Erythroblast (primary cell): ENCODE results near the gene MFSD8.

Experiments used
- DNase-seq, 2 experiments: peaks; one replicate each; lab custom pipeline; 2025; lab: John Stamatoyannopoulos, UW
- GATA1 ChIP-seq: IDR thresholded peaks from 2 replicates; pipeline ENCODE4 v1.6.1; 2011; ENCODE audit warnings: low read depth, mild to moderate bottlenecking, control low read depth, low read length, moderate library complexity
- POLR2A ChIP-seq: IDR thresholded peaks from 2 replicates; pipeline ENCODE4 v1.6.1; 2011; ENCODE audit warnings: mild to moderate bottlenecking, low read length

The MFSD8 gene

DNA sequence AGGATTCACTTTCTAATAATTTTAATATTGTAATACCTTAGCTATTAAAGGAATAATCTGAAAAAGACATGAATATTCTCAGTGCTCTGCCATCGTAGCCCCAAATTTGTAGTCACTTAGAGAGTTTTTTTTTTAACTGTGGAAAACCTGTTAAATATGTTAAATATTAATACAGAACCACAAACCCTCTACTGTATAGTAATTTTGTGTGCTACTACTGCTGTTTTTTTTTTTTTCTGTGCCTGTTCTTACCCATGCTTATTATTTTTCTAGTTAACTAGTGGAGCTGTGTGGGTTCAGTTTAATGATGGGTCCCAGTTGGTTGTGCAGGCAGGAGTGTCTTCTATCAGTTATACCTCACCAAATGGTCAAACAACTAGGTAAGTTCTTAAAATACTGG, 68.4 kb downstream of the MFSD8 start:
- TF ChIP-seq GATA1 (no peak), POLR2A (no peak)
- DNase-seq: no peak

DNA sequence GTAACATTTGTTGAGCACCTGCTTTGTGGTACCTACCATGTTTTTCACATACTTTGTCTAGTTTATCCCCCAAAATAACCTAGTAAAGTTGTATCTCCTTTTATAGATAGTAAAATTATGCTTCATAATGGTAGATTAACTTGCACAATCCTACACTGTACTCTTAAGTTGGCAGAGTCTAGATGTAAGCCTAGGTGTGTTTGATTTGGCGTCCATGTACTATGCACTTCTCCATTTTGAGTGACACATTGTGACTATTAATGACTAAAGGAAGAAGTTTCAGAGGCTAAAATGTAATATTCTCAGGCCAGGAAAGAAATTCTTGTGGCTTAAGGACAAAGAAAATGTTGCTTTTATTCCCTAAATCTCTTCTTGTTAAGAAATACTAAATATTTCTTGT, 68.9 kb downstream of the MFSD8 start:
- TF ChIP-seq GATA1: no peak
- no peak for TF ChIP-seq POLR2A
- no peak for DNase-seq

DNA sequence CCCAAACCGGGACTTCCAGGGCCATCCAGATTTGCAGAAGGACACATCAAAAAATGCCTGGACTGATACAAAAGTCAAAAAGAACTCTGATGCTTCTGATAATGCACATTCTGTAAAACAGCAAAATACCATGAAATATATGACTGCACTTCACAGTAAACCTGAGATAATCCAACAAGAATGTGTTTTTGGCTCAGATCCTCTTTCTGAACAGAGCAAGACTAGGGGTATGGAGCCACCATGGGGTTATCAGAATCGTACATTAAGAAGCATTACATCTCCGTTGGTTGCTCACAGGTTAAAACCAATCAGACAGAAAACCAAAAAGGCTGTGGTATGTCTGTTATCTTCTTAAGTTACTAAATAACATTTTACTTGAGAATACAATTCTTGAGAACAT, 75.1 kb downstream of the MFSD8 start:
- DNase-seq: no peak
- no peak for TF ChIP-seq POLR2A
- no peak for TF ChIP-seq GATA1

DNA sequence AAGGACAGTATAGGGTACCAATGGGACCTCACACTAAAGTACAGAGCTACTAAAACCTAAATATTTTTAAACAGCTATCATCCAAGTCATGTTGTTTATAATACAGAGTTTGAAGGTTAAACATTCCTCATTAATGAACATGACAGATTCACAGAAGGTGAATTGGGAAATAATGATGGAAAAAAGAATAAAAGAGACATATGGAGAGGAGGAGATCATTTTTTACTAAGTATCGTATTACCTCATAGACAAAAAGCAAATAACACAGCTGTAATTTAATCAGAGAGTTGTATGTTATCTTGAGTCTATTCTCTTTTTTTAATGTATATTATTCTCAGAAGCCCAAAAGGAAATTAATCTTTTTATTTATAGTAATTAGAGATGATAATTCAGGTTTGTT, 76.4 kb downstream of the MFSD8 start:
- DNase-seq: no peak
- TF ChIP-seq POLR2A: no peak
- no peak for TF ChIP-seq GATA1

DNA sequence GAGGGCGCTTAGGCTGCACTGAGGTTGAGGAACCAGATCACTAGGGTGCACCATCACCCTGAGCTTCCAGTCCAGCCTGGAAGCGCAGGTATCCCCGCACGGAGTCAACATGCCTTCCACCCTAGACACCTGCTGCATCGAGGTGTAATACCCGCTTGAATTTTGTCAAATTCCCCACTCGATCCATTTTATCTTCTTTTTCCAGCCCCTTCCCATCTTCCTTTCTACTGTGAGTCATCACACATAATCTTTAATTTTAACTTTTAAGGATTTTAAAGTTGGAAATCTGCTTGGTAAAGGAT, 83.5 kb downstream of the MFSD8 start:
- TF ChIP-seq GATA1: no peak
- TF ChIP-seq POLR2A: no peak

DNA sequence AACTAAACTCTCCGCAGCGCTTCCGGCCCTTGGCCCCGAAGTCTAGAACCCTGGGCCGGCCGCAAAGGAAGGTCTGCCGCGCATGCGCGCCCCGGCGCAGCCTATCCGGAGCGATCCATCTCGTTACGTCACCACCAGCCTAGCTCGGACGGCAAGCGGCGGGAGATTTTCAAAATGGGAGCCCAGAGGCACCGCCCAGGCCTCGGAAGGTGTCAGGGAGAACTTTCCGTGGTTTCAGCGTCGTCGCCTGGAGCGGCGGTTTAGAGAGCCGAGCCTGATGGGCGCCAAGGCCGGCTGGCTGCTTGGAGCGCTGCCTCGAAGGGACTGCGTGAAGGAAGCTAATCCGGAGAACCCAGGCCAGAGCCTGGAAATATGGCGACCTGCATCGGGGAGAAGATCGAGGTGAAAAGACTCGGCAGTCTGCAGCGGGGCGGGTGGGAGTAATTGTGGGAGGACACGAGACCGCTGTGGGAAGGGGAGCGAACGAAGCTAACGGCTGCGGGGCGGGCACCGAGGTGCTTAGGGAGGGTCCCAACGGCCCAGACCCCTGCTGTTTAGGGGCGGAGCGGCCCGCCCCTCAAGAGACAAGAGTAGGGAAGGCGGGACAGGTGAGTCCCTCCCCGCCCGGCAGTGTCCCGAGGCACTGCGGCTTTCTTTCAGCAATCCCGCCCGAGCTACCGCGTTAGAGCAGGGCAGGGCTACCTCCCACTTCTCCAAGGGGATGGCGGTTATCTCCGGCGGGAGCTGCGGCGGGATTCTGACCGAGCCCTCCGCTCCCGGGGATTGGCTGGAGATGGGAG, 84.0 kb downstream of the MFSD8 start, which contains the start of gene PLK4:
Gene PLK4 (plus strand): TSS at position 131 of the 800 bp plus-strand sequence. CDS start 242 bp downstream, at position 373.
- TF ChIP-seq GATA1 (no peak), POLR2A (peak; percentile 96)
- peak; percentile 98 to 99 for DNase-seq

More for the DNA sequence above, 83.5 kb downstream of the MFSD8 start:
- no peak for DNase-seq

DNA sequence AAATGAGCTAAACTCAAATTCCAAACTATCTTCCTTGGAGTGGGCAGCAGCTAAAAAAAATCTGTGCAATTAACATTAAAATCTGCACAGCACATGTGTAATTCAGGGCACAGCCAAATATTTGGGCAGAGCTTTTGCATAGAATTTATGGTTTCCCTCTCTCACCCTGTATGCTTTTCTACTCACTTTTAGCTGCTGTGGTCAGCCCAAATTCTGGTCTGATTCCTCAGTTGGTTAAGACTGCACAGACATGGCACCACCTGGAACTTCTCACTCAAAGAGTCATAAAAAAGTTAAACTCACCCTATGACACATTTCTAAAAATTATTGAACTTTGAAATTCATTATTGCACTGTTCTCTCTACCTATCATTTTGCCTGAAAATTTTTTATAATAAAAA, 89.2 kb downstream of the MFSD8 start:
- TF ChIP-seq POLR2A: no peak
- TF ChIP-seq GATA1: no peak
- no peak for DNase-seq

DNA sequence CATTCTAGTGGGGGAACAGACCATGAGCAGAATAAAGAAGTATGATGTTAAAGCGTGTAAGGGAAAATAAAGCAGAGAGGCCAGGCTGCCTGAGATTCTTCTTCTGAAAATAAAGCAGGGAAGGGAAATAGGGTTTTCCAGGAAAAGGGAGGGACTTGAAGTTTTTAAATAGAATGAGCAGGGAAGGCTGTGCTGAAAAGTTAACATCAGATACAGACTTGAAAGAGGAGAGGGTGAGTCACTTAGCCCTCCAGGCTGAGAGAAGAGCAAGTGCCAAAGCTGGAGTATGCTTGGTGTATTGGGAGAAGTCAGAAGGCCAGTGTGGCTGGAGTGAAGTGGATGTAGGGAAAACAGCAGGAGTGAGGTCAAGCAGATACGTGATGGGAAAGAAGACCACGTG, 94.3 kb downstream of the MFSD8 start:
- no peak for DNase-seq
- no peak for TF ChIP-seq GATA1

DNA sequence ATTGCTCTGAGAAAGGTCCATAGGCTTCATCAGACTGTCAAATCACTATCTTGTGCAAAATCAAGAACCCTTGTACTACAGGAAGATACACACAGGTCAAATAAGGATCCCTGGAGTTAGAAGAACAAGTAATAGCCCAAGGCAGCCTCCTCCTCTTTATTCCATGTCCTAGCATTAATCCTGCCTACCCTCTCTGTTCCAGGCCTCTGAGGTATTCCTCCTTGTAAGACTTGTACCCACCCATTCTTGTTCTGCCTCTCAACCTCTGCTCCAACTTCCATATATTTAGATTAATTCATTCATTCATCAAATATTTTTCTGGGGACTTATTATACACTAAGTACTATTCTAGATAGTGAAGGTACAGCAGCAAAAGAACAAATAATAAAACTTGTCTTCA, 94.7 kb downstream of the MFSD8 start:
- TF ChIP-seq GATA1 (no peak), POLR2A (no peak)
- no peak for DNase-seq

DNA sequence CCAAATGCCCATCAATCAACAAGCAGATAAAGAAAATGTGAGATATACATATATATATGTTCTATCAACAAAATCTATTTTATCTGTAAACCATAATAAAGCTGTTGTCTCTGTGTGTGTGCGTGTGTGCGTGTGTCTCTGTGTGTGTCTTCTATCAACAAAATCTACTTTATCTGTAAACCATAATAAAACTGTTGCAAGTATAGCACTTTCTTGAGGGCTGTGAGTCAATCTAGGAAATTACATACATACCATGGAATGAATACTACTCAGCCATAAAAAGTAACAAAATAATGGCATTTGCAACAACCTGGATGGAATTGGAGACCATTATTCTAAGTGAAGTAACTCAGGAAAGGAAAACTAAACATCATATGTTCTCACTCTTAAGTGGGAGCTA, 96.8 kb downstream of the MFSD8 start:
- TF ChIP-seq POLR2A (no peak), GATA1 (no peak)
- DNase-seq: no peak
